SK-N-MC (cell line): Measurements from ENCODE around the gene MTUS2.

Experiments
- EZH2 ChIP-seq: fragments of 200-600 bp; sonication (generic); IDR thresholded peaks from one replicate; pipeline ENCODE4 v1.6.1; 2017; ENCODE audit warnings: antibody characterized with exemption
- POLR2AphosphoS5 ChIP-seq: IDR thresholded peaks from 2 replicates; pipeline ENCODE4 v1.6.1; 2012; ENCODE audit warnings: mild to moderate bottlenecking, low read depth, low read length, borderline replicate concordance

DNA sequence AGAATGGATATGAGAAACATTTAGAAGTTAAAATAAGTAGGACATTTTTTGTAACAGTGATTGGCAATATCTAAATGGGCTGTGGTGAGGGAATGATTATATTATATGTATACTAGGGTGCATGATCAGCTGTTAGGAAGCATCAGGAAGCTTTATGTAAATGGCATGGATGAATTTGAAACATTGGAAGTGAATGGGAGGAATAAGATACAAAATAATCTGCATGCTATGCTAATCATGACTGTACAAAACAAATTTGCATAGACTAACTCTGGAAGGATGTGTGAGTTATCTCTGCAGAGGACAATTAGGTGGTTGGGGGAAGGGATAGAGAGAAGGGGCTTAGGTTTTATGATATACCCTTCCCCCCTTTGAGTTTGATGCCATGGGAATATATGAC lies 156.5 kb downstream of the MTUS2 start:
- TF ChIP-seq POLR2AphosphoS5 (no peak), EZH2 (no peak)
